AG04450 (cell line): ENCODE data around the gene PPP1R2. TPM values are rescaled to one million over a fixed set of nuclear protein-coding genes. Genes with fewer than 3 reads are reported as not detected.
"Not testable (repeated sequence)": the region's sequence is repeated elsewhere in the genome, so short reads cannot be mapped to it uniquely, and the experiment has no call there.

Experiments used
- CTCF ChIA-PET: fragments of 300-600, 350-600 bp; formaldehyde crosslinking; extraction: SDS; loops from one replicate; lab custom pipeline; 2022; ENCODE audit warnings: antibody characterized with exemption, inconsistent platforms; lab: Charles Lee
- POLR2A ChIA-PET: fragments of 350-600 bp; formaldehyde crosslinking; extraction: SDS; loops from one replicate; lab custom pipeline; 2021; ENCODE audit warnings: antibody characterized with exemption, inconsistent platforms; lab: Yijun Ruan, JAX
- DNase-seq: peaks from one replicate; pipeline ENCODE4 v3.0.0-alpha.2; 2011; ENCODE audit warnings: low read depth, low spot score
- H3K27ac ChIP-seq: one replicate; pipeline ENCODE4 v1.5.1; 2012; ENCODE audit warnings: low read depth, low read length, control low read depth
- H3K27me3 ChIP-seq: one replicate; pipeline ENCODE4 v1.6.0; 2012; ENCODE audit warnings: low read length; ENCODE audit not compliant: control insufficient read depth, insufficient read depth
- H3K4me3 ChIP-seq: 2 replicates; pipeline ENCODE4 v1.5.1; 2011; ENCODE audit warnings: mild to moderate bottlenecking, low read depth, low read length, control low read depth
- H3K9me3 ChIP-seq: 2 replicates; pipeline ENCODE4 v1.5.1; 2012; ENCODE audit warnings: low read length; ENCODE audit not compliant: control insufficient read depth, insufficient read depth
- polyA plus RNA-seq: library from polyadenylated mRNA; depleted of rRNA; stranded (reverse); fragments of >200 nt; gene quantifications from 2 replicates; pipeline ENCODE4 v1.2.3, GENCODE V29; 2011
- TF ChIP-seq, protein P1 (sequence below): IDR thresholded peaks from 2 replicates; pipeline ENCODE4 v1.5.1; 2011; ENCODE audit warnings: low read depth, low read length, control low read depth, inconsistent platforms

The PPP1R2 gene
- polyA plus RNA-seq, 1 experiment = 84.3 TPM

DNA sequence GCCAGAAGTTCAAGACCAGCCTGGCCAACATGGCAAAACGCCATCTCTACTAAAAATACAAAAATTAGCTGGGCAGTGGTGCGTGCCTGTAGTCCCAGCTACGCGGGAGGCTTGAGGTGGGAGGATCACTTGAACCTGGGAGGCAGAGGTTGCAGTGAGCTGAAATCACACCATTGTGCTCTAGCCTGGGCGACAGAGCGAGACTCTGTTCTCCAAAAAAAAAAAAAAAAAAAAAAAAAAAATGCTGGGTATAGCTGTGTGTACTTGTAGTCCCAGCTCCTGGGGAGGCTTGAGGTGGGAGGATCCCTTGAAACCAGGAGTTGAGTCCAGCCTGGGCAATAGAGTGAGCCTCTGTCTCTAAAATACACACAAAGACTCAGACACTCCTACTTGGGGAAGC, 32.0 kb downstream of the PPP1R2 start:
- DNase-seq = no peak
- no peaks in the 10 kb centered on the region for H3K27me3 ChIP-seq
- TF ChIP-seq, protein P1, sequence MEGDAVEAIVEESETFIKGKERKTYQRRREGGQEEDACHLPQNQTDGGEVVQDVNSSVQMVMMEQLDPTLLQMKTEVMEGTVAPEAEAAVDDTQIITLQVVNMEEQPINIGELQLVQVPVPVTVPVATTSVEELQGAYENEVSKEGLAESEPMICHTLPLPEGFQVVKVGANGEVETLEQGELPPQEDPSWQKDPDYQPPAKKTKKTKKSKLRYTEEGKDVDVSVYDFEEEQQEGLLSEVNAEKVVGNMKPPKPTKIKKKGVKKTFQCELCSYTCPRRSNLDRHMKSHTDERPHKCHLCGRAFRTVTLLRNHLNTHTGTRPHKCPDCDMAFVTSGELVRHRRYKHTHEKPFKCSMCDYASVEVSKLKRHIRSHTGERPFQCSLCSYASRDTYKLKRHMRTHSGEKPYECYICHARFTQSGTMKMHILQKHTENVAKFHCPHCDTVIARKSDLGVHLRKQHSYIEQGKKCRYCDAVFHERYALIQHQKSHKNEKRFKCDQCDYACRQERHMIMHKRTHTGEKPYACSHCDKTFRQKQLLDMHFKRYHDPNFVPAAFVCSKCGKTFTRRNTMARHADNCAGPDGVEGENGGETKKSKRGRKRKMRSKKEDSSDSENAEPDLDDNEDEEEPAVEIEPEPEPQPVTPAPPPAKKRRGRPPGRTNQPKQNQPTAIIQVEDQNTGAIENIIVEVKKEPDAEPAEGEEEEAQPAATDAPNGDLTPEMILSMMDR = no peak
- no peaks in the 10 kb centered on the region for H3K9me3 ChIP-seq
- no peak overlapping the region for H3K27ac ChIP-seq
- CTCF ChIA-PET = interaction anchor here (1.3 to 5.6 kb wide), 2 partner anchors 11 to 241 kb away, joined by 4 to 35 read pairs; partner anchors contain the start of gene XXYLT1
- H3K4me3 ChIP-seq = no peak overlapping the region
- POLR2A ChIA-PET = interaction anchor here (0.6 to 1.1 kb wide), 2 partner anchors 68 to 1911 kb away, joined by 3 read pairs; partner anchors contain the start of gene ACAP2

GRCh38 chr3:195508185-195508584, 34.9 kb downstream of the PPP1R2 start:
- ChIA-PET POLR2A (interaction anchor here (0.7 kb wide), 1 partner anchor 172 kb away, joined by 7 read pairs; no protein-coding TSS in a partner anchor), CTCF (interaction anchor here (0.6 to 5.6 kb wide), 2 partner anchors 219 to 238 kb away, joined by 3 to 35 read pairs; partner anchors contain the start of gene XXYLT1)
- no peak overlapping the region for H3K4me3 ChIP-seq
- no peak for DNase-seq
- no peak overlapping the region for H3K27ac ChIP-seq
- H3K27me3 ChIP-seq = no peaks in the 10 kb centered on the region
- TF ChIP-seq, protein P1 = no peak
- no peaks in the 10 kb centered on the region for H3K9me3 ChIP-seq

DNA sequence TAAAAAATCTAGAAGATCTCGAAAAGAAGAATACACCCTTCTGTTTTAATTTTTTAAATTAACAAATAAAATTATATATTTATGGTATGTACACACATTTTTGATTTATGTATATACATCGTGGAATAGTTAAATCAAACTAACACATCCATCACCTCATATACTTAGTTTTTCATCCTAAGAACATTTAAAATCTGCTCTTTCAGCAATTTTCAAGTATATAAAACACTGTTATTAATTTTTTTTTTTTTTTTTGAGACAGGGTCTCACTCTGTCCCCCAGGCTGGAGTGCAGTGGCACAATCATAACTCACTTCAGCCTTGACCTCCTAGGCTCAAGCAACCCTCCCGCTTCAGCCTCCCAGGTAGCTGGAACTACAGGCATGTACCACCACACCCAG, 67.5 kb downstream of the PPP1R2 start:
- ChIA-PET CTCF (no interaction called here), POLR2A (no interaction called here)
- peaks cover 3% of the 10 kb centered on the region for H3K27me3 ChIP-seq
- H3K9me3 ChIP-seq = no peaks in the 10 kb centered on the region
- no peak overlapping the region for H3K4me3 ChIP-seq
- DNase-seq = no peak
- TF ChIP-seq, protein P1 = no peak
- H3K27ac ChIP-seq = no peak overlapping the region

DNA sequence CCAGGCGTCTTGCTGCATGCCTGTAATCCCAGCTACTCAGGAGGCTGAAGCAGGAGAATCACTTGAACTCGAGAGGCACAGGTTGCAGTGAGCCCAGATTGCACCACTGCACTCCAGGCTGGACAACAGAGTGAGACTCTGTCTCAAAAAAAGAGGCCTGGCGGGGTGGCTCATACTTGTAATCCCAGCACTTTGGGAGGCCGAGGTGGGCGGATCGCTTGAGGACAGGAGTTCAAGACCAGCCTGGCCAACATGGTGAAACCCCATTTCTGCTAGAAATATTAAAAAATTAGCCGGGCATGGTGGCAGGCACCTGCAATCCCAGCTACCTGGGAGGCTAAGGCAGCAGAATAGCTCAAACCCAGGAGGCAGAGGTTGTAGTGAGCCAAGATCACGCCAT, 68.0 kb downstream of the PPP1R2 start:
- H3K27ac ChIP-seq, POLR2A ChIA-PET, H3K4me3 ChIP-seq, DNase-seq, H3K27me3 ChIP-seq, CTCF ChIA-PET, H3K9me3 ChIP-seq: not testable (repeated sequence)

- H3K27me3 ChIP-seq = peaks cover 3% of the 10 kb centered on the region
- TF ChIP-seq, protein P1 = no peak
- H3K9me3 ChIP-seq = no peaks in the 10 kb centered on the region
- ChIA-PET POLR2A (no interaction called here), CTCF (no interaction called here)
- no peak for DNase-seq
- H3K27ac ChIP-seq = no peak overlapping the region
- H3K4me3 ChIP-seq = no peak overlapping the region
Observed at GRCh38 chr3:195468841-195469240, 74.3 kb downstream of the PPP1R2 start.
